ENCODE data around the gene BCAS3. TPM values are rescaled to one million over a fixed set of nuclear protein-coding genes. Genes with fewer than 3 reads are reported as not detected.

BCAS3 gene
- total and polyA plus RNA-seq, 4 donors, result 11.6 to 47.6 (median 27.4) TPM

GRCh38 chr17:61306003-61306402 lies 628.4 kb downstream of the BCAS3 start:
- DNase-seq (no peak), ATAC-seq (ENCODE audit: low FRiP score) (no peak)
- no peaks in the 10 kb centered on the region for H3K4me1 ChIP-seq (ENCODE audit: control insufficient read depth in 1 of 2, insufficient read depth in 2 of 2, low read length in 2 of 2)
- H3K4me3 ChIP-seq (ENCODE audit: low read length in 2 of 2), result no peak overlapping the region
- H3K36me3 ChIP-seq (ENCODE audit: control insufficient read depth in 1 of 2, insufficient read depth in 2 of 2, low read length in 1 of 2), result no peaks in the 10 kb centered on the region
- no peak overlapping the region for H3K27ac ChIP-seq (ENCODE audit: low read depth in 1 of 2, low read length in 2 of 2)
- intact Hi-C loops (cut with DNase I), result no loop called here
- WGBS, 2 donors, result 96 to 97% methylated on average over 2 of the region's 2 CpGs
- H3K27me3 ChIP-seq (ENCODE audit: control insufficient read depth in 1 of 2, insufficient read depth in 2 of 2, low read length in 1 of 2), result no peaks in the 10 kb centered on the region
- H3K9me3 ChIP-seq (ENCODE audit: control insufficient read depth, low read length), result no peaks in the 10 kb centered on the region

- 75 to 77% methylated on average over 11 of the region's 11 CpGs for WGBS, 2 donors
- H3K27ac ChIP-seq (ENCODE audit: low read depth in 1 of 2, low read length in 2 of 2), result no peak overlapping the region
- no peaks in the 10 kb centered on the region for H3K9me3 ChIP-seq (ENCODE audit: control insufficient read depth, low read length)
- no peaks in the 10 kb centered on the region for H3K36me3 ChIP-seq (ENCODE audit: control insufficient read depth in 1 of 2, insufficient read depth in 2 of 2, low read length in 1 of 2)
- DNase-seq (no peak), ATAC-seq (ENCODE audit: low FRiP score) (no peak)
- no peak overlapping the region for H3K4me3 ChIP-seq (ENCODE audit: low read length in 2 of 2)
- intact Hi-C loops (cut with DNase I), result no loop called here
- no peaks in the 10 kb centered on the region for H3K27me3 ChIP-seq (ENCODE audit: control insufficient read depth in 1 of 2, insufficient read depth in 2 of 2, low read length in 1 of 2)
- no peaks in the 10 kb centered on the region for H3K4me1 ChIP-seq (ENCODE audit: control insufficient read depth in 1 of 2, insufficient read depth in 2 of 2, low read length in 2 of 2)
Measured at GRCh38 chr17:61307905-61308886, 630.5 kb downstream of the BCAS3 start.

GRCh38 chr17:61309362-61310256 lies 632.0 kb downstream of the BCAS3 start:
- no peak for DNase-seq
- Histone ChIP-seq H3K27me3 (ENCODE audit: control insufficient read depth in 1 of 2, insufficient read depth in 2 of 2, low read length in 1 of 2) (no peaks in the 10 kb centered on the region), H3K36me3 (ENCODE audit: control insufficient read depth in 1 of 2, insufficient read depth in 2 of 2, low read length in 1 of 2) (no peaks in the 10 kb centered on the region), H3K4me1 (ENCODE audit: control insufficient read depth in 1 of 2, insufficient read depth in 2 of 2, low read length in 2 of 2) (peaks cover 0 to 5% of the 10 kb centered on the region in 2 donors), H3K9me3 (ENCODE audit: control insufficient read depth, low read length) (no peaks in the 10 kb centered on the region), H3K27ac (ENCODE audit: low read depth in 1 of 2, low read length in 2 of 2) (no peak overlapping the region), H3K4me3 (ENCODE audit: low read length in 2 of 2) (no peak overlapping the region)
- intact Hi-C loops (cut with DNase I), result loop anchor here in 1 of 2 donors (5.0 to 10.0 kb wide), 3 partner anchors 55 to 107 kb away; partner anchors contain the start of gene TBX2
- 83 to 85% methylated on average over 13 of the region's 13 CpGs for WGBS, 2 donors
- ATAC-seq (ENCODE audit: low FRiP score), result no peak

GRCh38 chr17:61310590-61310989 lies 632.9 kb downstream of the BCAS3 start:
- H3K9me3 ChIP-seq (ENCODE audit: control insufficient read depth, low read length), result no peaks in the 10 kb centered on the region
- H3K4me3 ChIP-seq (ENCODE audit: low read length in 2 of 2), result no peak overlapping the region
- ATAC-seq (ENCODE audit: low FRiP score) (no peak), DNase-seq (no peak)
- H3K4me1 ChIP-seq (ENCODE audit: control insufficient read depth in 1 of 2, insufficient read depth in 2 of 2, low read length in 2 of 2), result peaks cover 0 to 5% of the 10 kb centered on the region in 2 donors
- intact Hi-C loops (cut with DNase I), result loop anchor here in 1 of 2 donors (5.0 to 10.0 kb wide), 3 partner anchors 56 to 108 kb away; partner anchors contain the start of gene TBX2
- H3K27me3 ChIP-seq (ENCODE audit: control insufficient read depth in 1 of 2, insufficient read depth in 2 of 2, low read length in 1 of 2), result no peaks in the 10 kb centered on the region
- no peaks in the 10 kb centered on the region for H3K36me3 ChIP-seq (ENCODE audit: control insufficient read depth in 1 of 2, insufficient read depth in 2 of 2, low read length in 1 of 2)
- WGBS, 2 donors, result 93 to 95% methylated on average over 6 of the region's 6 CpGs
- H3K27ac ChIP-seq (ENCODE audit: low read depth in 1 of 2, low read length in 2 of 2), result no peak overlapping the region

GRCh38 chr17:61312406-61313295 lies 635.0 kb downstream of the BCAS3 start:
- 96 to 98% methylated on average over 15 of the region's 15 CpGs for WGBS, 2 donors
- intact Hi-C loops (cut with DNase I), result loop anchor here in 1 of 2 donors (5.0 to 10.0 kb wide), 3 partner anchors 58 to 110 kb away; partner anchors contain the start of gene TBX2
- DNase-seq (no peak), ATAC-seq (ENCODE audit: low FRiP score) (no peak)
- Histone ChIP-seq H3K27ac (ENCODE audit: low read depth in 1 of 2, low read length in 2 of 2) (peak overlapping the region in 1 of 2 donors; percentile 67), H3K9me3 (ENCODE audit: control insufficient read depth, low read length) (no peaks in the 10 kb centered on the region), H3K4me1 (ENCODE audit: control insufficient read depth in 1 of 2, insufficient read depth in 2 of 2, low read length in 2 of 2) (peaks cover 0 to 5% of the 10 kb centered on the region in 2 donors), H3K4me3 (ENCODE audit: low read length in 2 of 2) (no peak overlapping the region), H3K27me3 (ENCODE audit: control insufficient read depth in 1 of 2, insufficient read depth in 2 of 2, low read length in 1 of 2) (no peaks in the 10 kb centered on the region), H3K36me3 (ENCODE audit: control insufficient read depth in 1 of 2, insufficient read depth in 2 of 2, low read length in 1 of 2) (no peaks in the 10 kb centered on the region)

- Histone ChIP-seq H3K27me3 (ENCODE audit: control insufficient read depth in 1 of 2, insufficient read depth in 2 of 2, low read length in 1 of 2) (no peaks in the 10 kb centered on the region), H3K36me3 (ENCODE audit: control insufficient read depth in 1 of 2, insufficient read depth in 2 of 2, low read length in 1 of 2) (no peaks in the 10 kb centered on the region), H3K4me1 (ENCODE audit: control insufficient read depth in 1 of 2, insufficient read depth in 2 of 2, low read length in 2 of 2) (peaks cover 0 to 5% of the 10 kb centered on the region in 2 donors), H3K4me3 (ENCODE audit: low read length in 2 of 2) (no peak overlapping the region), H3K27ac (ENCODE audit: low read depth in 1 of 2, low read length in 2 of 2) (peak overlapping the region; percentile 67 to 94), H3K9me3 (ENCODE audit: control insufficient read depth, low read length) (no peaks in the 10 kb centered on the region)
- intact Hi-C loops (cut with DNase I), result loop anchor here in 1 of 2 donors (5.0 to 10.0 kb wide), 3 partner anchors 59 to 111 kb away; partner anchors contain the start of gene TBX2
- no peak for DNase-seq
- ATAC-seq (ENCODE audit: low FRiP score), result peak; percentile 17
- WGBS, 2 donors, result 12 to 14% methylated on average over 21 of the region's 21 CpGs
Measured at GRCh38 chr17:61313461-61314326, 636.0 kb downstream of the BCAS3 start.

- peak; percentile 82 to 84 for DNase-seq
- peak; percentile 91 for ATAC-seq (ENCODE audit: low FRiP score)
- no peak overlapping the region for H3K4me3 ChIP-seq (ENCODE audit: low read length in 2 of 2)
- 1 to 5% methylated on average over 8 of the region's 8 CpGs for WGBS, 2 donors
- no peaks in the 10 kb centered on the region for H3K27me3 ChIP-seq (ENCODE audit: control insufficient read depth in 1 of 2, insufficient read depth in 2 of 2, low read length in 1 of 2)
- intact Hi-C loops (cut with DNase I), result loop anchor here in 1 of 2 donors (5.0 to 10.0 kb wide), 3 partner anchors 60 to 112 kb away; partner anchors contain the start of gene TBX2
- peaks cover 0 to 5% of the 10 kb centered on the region in 2 donors for H3K4me1 ChIP-seq (ENCODE audit: control insufficient read depth in 1 of 2, insufficient read depth in 2 of 2, low read length in 2 of 2)
- no peaks in the 10 kb centered on the region for H3K36me3 ChIP-seq (ENCODE audit: control insufficient read depth in 1 of 2, insufficient read depth in 2 of 2, low read length in 1 of 2)
- H3K9me3 ChIP-seq (ENCODE audit: control insufficient read depth, low read length), result no peaks in the 10 kb centered on the region
- peak overlapping the region; percentile 67 to 94 for H3K27ac ChIP-seq (ENCODE audit: low read depth in 1 of 2, low read length in 2 of 2)
Measured at GRCh38 chr17:61314368-61315078, 636.9 kb downstream of the BCAS3 start.
